AG04450 (cell line): ENCODE results near the gene USP7. TPM values are rescaled to one million over a fixed set of nuclear protein-coding genes. Genes with fewer than 3 reads are reported as not detected.
A peak's percentile ranks its signal among the peaks of the same experiment; 100 is the strongest.

ENCODE experiments used
- CTCF ChIA-PET: fragments of 300-600, 350-600 bp; formaldehyde crosslinking; extraction: SDS; loops from one replicate; lab custom pipeline; 2022; ENCODE audit warnings: antibody characterized with exemption, inconsistent platforms; lab: Charles Lee
- POLR2A ChIA-PET: fragments of 350-600 bp; formaldehyde crosslinking; extraction: SDS; loops from one replicate; lab custom pipeline; 2021; ENCODE audit warnings: antibody characterized with exemption, inconsistent platforms; lab: Yijun Ruan, JAX
- DNase-seq: peaks from one replicate; pipeline ENCODE4 v3.0.0-alpha.2; 2011; ENCODE audit warnings: low read depth, low spot score
- H3K27ac ChIP-seq: one replicate; pipeline ENCODE4 v1.5.1; 2012; ENCODE audit warnings: low read depth, low read length, control low read depth
- H3K27me3 ChIP-seq: one replicate; pipeline ENCODE4 v1.6.0; 2012; ENCODE audit warnings: low read length; ENCODE audit not compliant: control insufficient read depth, insufficient read depth
- H3K4me3 ChIP-seq: 2 replicates; pipeline ENCODE4 v1.5.1; 2011; ENCODE audit warnings: mild to moderate bottlenecking, low read depth, low read length, control low read depth
- H3K9me3 ChIP-seq: 2 replicates; pipeline ENCODE4 v1.5.1; 2012; ENCODE audit warnings: low read length; ENCODE audit not compliant: control insufficient read depth, insufficient read depth
- polyA plus RNA-seq: library from polyadenylated mRNA; depleted of rRNA; stranded (reverse); fragments of >200 nt; gene quantifications from 2 replicates; pipeline ENCODE4 v1.2.3, GENCODE V29; 2011
- TF ChIP-seq, protein P1 (sequence below): IDR thresholded peaks from 2 replicates; pipeline ENCODE4 v1.5.1; 2011; ENCODE audit warnings: low read depth, low read length, control low read depth, inconsistent platforms

The USP7 gene
- polyA plus RNA-seq, 1 experiment, result 26.9 TPM

DNA sequence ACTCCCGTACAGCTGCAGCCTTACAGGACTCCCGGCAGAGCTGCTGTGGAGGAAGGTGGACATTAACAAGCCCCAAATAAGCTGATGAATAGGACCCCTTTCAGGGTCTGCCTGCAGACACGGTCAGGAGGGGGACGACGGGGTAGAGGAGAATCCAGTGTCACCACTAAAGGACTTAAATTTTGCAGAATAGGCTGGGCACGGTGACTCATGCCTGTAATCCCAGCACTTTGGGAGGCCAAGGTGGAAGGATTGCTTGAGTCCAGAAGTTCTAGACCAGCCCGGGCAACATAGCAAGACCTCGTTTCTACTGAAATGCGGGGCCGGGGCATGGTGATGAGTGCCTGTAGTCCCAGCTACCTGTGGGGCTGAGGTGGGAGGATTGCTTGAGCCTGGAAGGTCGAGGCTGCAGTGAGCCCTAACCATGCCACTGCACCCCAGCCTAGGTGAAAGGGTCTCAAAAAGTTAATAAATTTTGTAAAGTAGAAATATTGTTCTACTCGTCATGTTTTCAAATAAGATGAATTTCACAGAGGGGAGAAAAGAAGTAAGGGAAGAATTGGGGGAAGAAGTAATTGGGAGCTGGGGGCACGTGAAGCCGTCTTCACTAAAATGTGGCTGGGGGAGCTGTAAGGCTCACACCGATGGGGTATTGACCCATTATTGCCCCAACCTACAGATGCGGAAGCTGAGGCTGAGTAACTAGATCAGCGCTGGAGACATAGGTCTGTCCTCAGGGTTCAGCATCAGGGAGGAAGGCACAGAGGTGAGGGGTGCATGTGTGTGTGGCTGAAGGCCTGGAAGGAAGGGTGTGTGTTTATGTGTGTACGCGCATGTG lies 76.9 kb downstream of the USP7 start:
- POLR2A ChIA-PET, result interaction anchor here (0.9 kb wide), 1 partner anchor 13 kb away, joined by 4 read pairs; no protein-coding TSS in a partner anchor
- CTCF ChIA-PET, result interaction anchor here (1.1 to 3.6 kb wide), 2 partner anchors 9 to 122 kb away, joined by 4 to 17 read pairs; no protein-coding TSS in a partner anchor

DNA sequence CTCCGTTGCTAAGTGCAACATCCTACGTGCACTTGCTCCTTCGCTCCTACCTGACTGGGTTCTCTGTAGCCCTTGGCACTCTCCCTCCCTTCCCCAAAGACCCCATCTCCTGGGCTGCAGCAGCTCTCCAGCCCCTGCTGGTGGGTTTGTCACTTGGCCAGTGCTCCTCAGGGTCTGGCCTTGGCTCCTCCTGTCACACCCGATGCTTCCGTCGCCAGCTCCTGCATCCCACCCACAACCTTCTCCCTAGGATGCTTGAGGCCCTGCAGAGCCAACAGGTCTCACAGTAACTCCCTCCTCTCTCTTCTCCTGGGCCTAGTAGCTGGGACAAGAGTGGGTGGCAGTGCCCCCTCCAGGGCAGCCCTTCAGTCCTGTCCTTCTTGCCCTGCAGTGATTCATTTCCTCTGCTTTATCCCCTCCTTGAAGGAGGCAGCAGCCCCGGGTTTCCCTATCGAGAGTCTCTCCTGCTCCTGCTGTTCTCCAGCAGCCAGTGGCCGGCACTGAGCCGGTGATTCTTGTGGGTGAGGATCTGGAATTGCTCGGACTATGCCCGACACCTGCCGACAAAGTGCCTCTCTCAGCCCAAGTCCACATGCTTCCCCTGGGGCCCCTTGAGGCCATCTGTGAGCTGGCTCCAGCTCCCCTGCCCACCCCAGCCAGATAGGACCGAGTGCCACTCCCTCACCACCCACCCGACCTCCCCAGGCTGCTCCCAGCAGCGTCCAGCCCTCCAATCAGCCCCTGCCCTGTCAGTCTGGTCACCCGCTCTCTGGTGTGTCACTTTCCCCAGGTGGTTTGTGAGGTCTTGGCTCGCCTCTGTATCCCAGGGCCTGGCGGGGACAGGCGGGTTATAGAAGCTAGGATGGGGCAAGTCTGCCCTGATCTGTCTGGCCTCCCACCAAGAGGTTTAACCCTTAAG lies 77.8 kb downstream of the USP7 start:
- ChIA-PET POLR2A (interaction anchor here (0.7 to 0.9 kb wide), 2 partner anchors 12 to 14 kb away, joined by 4 to 5 read pairs; no protein-coding TSS in a partner anchor), CTCF (interaction anchor here (1.1 to 3.6 kb wide), 3 partner anchors 10 to 225 kb away, joined by 3 to 17 read pairs (median 4); no protein-coding TSS in a partner anchor)
- H3K27ac ChIP-seq, result peak overlapping the region; percentile 91
- no peak overlapping the region for H3K4me3 ChIP-seq
- DNase-seq, result no peak
- TF ChIP-seq, protein P1, sequence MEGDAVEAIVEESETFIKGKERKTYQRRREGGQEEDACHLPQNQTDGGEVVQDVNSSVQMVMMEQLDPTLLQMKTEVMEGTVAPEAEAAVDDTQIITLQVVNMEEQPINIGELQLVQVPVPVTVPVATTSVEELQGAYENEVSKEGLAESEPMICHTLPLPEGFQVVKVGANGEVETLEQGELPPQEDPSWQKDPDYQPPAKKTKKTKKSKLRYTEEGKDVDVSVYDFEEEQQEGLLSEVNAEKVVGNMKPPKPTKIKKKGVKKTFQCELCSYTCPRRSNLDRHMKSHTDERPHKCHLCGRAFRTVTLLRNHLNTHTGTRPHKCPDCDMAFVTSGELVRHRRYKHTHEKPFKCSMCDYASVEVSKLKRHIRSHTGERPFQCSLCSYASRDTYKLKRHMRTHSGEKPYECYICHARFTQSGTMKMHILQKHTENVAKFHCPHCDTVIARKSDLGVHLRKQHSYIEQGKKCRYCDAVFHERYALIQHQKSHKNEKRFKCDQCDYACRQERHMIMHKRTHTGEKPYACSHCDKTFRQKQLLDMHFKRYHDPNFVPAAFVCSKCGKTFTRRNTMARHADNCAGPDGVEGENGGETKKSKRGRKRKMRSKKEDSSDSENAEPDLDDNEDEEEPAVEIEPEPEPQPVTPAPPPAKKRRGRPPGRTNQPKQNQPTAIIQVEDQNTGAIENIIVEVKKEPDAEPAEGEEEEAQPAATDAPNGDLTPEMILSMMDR, result peak; percentile 25; the same call in 1 of the 2 replicates
- no peaks in the 10 kb centered on the region; the same call in 1 of the 2 replicates for H3K9me3 ChIP-seq
- H3K27me3 ChIP-seq, result no peaks in the 10 kb centered on the region

More for the DNA sequence above, 76.9 kb downstream of the USP7 start:
- Histone ChIP-seq H3K4me3 (no peak overlapping the region), H3K27me3 (no peaks in the 10 kb centered on the region), H3K9me3 (no peaks in the 10 kb centered on the region; the same call in 1 of the 2 replicates), H3K27ac (peak overlapping the region; percentile 57)
- no peak for DNase-seq
- TF ChIP-seq, protein P1, result no peak

DNA sequence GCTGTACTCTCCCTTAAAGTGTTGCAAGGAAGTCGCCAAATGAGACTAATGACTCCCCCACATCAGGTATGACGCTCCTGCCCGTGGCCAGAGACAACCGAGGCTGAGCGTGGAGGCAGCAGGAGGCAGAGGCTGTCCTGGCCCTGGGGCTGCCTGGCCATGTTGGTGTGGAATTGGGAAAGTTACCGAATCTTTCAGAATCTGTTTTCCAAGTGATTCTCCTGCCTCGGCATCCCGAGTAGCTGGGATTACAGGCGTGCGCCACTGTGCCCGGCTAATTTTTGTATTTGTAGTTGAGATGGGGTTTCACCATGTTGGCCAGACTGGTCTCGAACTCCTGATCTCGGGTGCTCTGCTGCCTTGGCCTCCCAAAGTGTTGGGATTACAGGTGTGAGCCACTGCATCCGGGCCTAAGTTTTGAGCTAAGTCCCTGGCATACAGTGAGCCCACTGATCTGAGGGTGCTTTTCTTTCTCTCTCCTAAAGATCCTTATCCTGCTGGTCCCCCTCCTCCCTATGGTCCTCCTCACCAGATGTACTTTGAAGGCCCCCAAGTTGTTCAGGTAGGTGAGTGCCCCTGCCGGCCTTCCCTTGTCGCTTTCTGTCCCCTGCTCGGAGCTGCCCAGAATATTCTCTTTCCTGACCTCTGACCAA lies 80.9 kb downstream of the USP7 start:
- no peak for DNase-seq
- no peaks in the 10 kb centered on the region; the same call in 1 of the 2 replicates for H3K9me3 ChIP-seq
- TF ChIP-seq, protein P1, result no peak
- H3K27ac ChIP-seq, result no peak overlapping the region
- ChIA-PET POLR2A (interaction anchor here (0.7 kb wide), 1 partner anchor 12 kb away, joined by 3 read pairs; no protein-coding TSS in a partner anchor), CTCF (interaction anchor here (1.2 to 5.1 kb wide), 2 partner anchors 125 to 222 kb away, joined by 6 to 26 read pairs; no protein-coding TSS in a partner anchor)
- no peak overlapping the region for H3K4me3 ChIP-seq
- H3K27me3 ChIP-seq, result no peaks in the 10 kb centered on the region

DNA sequence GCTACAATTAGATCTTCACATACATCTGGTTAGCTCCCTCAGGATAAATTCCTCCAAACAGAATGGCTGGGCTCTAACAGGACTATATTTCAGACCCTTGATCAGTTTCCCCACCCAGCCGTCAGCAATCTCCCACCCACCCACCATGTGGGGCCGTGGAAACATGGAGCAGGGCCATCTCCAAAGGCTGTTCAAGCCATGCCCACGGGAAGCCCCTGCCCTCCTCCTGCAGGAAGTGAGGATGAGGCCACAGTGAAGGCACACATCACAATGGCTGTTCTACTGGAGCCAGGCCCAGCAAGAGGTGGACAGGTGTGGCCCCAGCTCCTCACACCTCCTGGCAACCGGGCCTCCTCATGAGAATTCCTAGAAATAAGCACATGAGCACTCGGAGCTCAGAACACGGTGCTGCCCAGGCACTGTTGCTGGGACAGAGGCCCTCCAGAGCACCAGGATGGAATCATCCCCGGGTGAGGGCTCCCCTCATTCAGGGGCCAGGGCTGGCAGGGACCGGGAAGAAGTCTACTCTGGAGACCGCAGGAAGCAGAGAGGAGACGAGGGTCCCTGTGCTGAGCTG lies 81.6 kb downstream of the USP7 start, which contains the start of gene LITAFD:
Gene LITAFD (plus strand): TSS at position 311 of the 577 bp plus-strand sequence. CDS start 2,005 bp downstream, outside the sequence.
- no peaks in the 10 kb centered on the region; the same call in 1 of the 2 replicates for H3K9me3 ChIP-seq
- POLR2A ChIA-PET, result interaction anchor here (1.0 to 1.2 kb wide), 2 partner anchors 13 to 18 kb away, joined by 3 to 4 read pairs; partner anchors contain the start of gene CARHSP1
- CTCF ChIA-PET, result interaction anchor here (1.0 to 5.1 kb wide), 6 partner anchors 13 to 315 kb away, joined by 3 to 43 read pairs (median 24); partner anchors contain the start of gene CARHSP1
- no peak within 1 kb of the TSS for H3K27ac ChIP-seq
- TF ChIP-seq, protein P1, result no peak
- no peak for DNase-seq
- no peak within 1 kb of the TSS for H3K4me3 ChIP-seq
- H3K27me3 ChIP-seq, result no peaks in the 10 kb centered on the region
